Adrenal gland (tissue), 12 donors: Measurements from ENCODE around the gene QKI. TPM values are rescaled to one million over a fixed set of nuclear protein-coding genes. Genes with fewer than 3 reads are reported as not detected.

Source experiments
- DNase-seq, 7 donors: peaks; one replicate each; pipeline ENCODE4 v3.0.0-alpha.2; 2019 to 2020
- H3K27ac ChIP-seq, 5 donors: fragments of 200-600 bp; sonication (generic) in 4 of 5; 1 replicate in 3 of 5; 2 replicates in 2 of 5; pipeline versions ENCODE4 v1.5.1 to v1.8.0; 2016 to 2020; ENCODE audit warnings: mild to moderate bottlenecking in 1 of 5
- H3K27me3 ChIP-seq: fragments of 200-600 bp; 2 replicates; pipeline ENCODE4 v1.8.0; 2021
- H3K36me3 ChIP-seq, 2 donors: fragments of 200-600 bp; replicated peaks in 1 of 2; 1 replicate in 1 of 2; 2 replicates in 1 of 2; pipeline versions ENCODE4 v1.5.1 to v1.8.0; 2018 to 2022
- H3K4me1 ChIP-seq, 2 donors: fragments of 200-600 bp; replicated peaks in 1 of 2; 1 replicate in 1 of 2; 2 replicates in 1 of 2; pipeline versions ENCODE4 v1.5.1 to v1.8.0; 2018 to 2021
- H3K4me3 ChIP-seq, 4 donors: fragments of 200-600 bp; sonication (generic) in 3 of 4; one replicate each; pipeline ENCODE4 v1.5.1; 2016 to 2018
- H3K9me3 ChIP-seq, 3 donors: fragments of 200-600 bp; sonication (generic) in 1 of 3; replicated peaks in 1 of 3; 1 replicate in 2 of 3; 2 replicates in 1 of 3; pipeline versions ENCODE4 v1.5.1 to v1.8.0; 2016 to 2021
- POLR2A ChIP-seq, 2 donors: fragments of 450-650 bp; IDR thresholded peaks; one replicate each; pipeline ENCODE4 v1.6.1; 2017; ENCODE audit warnings: antibody characterized with exemption in 2 of 2, mild to moderate bottlenecking in 2 of 2, moderate library complexity in 1 of 2
- WGBS, 4 donors: extraction: QIAGEN DNeasy Blood & Tissue Kit in 2 of 4; methylation state at CpG; one replicate each; pipeline versions ENCODE4 v1.1.5 to v1.1.7; 2013 to 2017; 5-methylcytosine and 5-hydroxymethylcytosine counted together
- intact Hi-C, 2 donors: fragments of 100-400 bp; cut with DNase I; formaldehyde crosslinking; loops; one replicate each; pipeline versions ENCODE4 v1.14.1 to v1.15.0; 2022 to 2023
- polyA plus RNA-seq, 3 donors: library from polyadenylated mRNA; stranded (reverse); fragments of 200-250 nt in 2 of 3; fragments of 350-450 nt in 1 of 3; fragmentation: Illumina TruSeq in 1 of 3; extraction: RNeasy Lipid Tissue Mini Kit (QIAGEN cat#74804) in 1 of 3; gene quantifications; one replicate each; pipeline ENCODE4 v1.2.3, GENCODE V29; 2013 to 2014
- total RNA-seq, 9 donors: library from RNA; depleted of rRNA in 4 of 9; stranded (reverse); fragments of >200 nt in 4 of 9; fragments of 120-200 nt in 1 of 9; fragmentation: NEBNext Ultra II Directional in 1 of 9; extraction: Animal tissue kit (Norgen Biotek cat#: 25700) in 1 of 9; gene quantifications; one replicate each; pipeline versions ENCODE4 v1.1.0 to v1.2.4, GENCODE V29; 2013 to 2023
- TF ChIP-seq, protein P1 (sequence below), 6 experiments: fragments of 450-650 bp in 4 of 6; fragments of 200-600 bp in 2 of 6; sonication (generic) in 1 of 6; IDR thresholded peaks; 1 replicate in 5 of 6; 2 replicates in 1 of 6; pipeline versions ENCODE4 v1.5.1 to v1.8.0; 2016 to 2021; ENCODE audit warnings: antibody characterized with exemption in 6 of 6, mild to moderate bottlenecking in 2 of 6, moderate library complexity in 1 of 6
- donor health status: healthy with polysubstance abuse.
- donor health status: Bipolar disorder and iron deficiency.
- donor health status: DM: yes; HTN: yes; CAD: no.
- donor health status: DM: no; HTN: no; CAD: no.
- donor health status: DM: no; HTN: no; CAD: no.
- donor health status: DM: yes; HTN: yes; CAD: no.

The QKI gene
- total and polyA plus RNA-seq, 12 donors = 10.3 to 207 (median 130) TPM

DNA sequence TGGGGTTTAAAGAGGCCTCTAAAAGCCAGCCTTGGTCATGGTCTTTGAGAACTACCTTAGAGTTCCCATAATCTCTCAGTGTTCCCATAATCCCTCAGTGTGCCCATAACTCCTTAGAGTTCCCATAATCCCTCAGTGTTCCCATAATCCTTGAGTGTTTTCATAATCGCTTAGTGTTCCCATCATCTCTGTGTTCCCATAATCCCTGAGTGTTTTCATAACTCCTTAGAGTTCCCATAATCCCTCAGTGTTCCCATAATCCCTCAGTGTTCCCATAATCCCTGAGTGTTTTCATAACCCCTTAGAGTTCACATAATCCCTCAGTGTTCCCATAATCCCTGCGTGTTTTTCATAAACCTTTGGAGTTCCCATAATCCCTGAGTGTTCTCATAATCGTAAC, 199.2 kb downstream of the QKI start:
- intact Hi-C loops = no loop called here

GRCh38 chr6:163616452-163616851, 201.9 kb downstream of the QKI start:
- no peak overlapping the region for H3K27ac ChIP-seq
- intact Hi-C loops = no loop called here
- no peak overlapping the region for H3K4me3 ChIP-seq
- no peaks in the 10 kb centered on the region for H3K36me3 ChIP-seq
- no peaks in the 10 kb centered on the region for H3K27me3 ChIP-seq
- DNase-seq = no peak
- no peak for TF ChIP-seq POLR2A (IDR thresholded peaks at IDR 0.05)
- TF ChIP-seq, protein P1, sequence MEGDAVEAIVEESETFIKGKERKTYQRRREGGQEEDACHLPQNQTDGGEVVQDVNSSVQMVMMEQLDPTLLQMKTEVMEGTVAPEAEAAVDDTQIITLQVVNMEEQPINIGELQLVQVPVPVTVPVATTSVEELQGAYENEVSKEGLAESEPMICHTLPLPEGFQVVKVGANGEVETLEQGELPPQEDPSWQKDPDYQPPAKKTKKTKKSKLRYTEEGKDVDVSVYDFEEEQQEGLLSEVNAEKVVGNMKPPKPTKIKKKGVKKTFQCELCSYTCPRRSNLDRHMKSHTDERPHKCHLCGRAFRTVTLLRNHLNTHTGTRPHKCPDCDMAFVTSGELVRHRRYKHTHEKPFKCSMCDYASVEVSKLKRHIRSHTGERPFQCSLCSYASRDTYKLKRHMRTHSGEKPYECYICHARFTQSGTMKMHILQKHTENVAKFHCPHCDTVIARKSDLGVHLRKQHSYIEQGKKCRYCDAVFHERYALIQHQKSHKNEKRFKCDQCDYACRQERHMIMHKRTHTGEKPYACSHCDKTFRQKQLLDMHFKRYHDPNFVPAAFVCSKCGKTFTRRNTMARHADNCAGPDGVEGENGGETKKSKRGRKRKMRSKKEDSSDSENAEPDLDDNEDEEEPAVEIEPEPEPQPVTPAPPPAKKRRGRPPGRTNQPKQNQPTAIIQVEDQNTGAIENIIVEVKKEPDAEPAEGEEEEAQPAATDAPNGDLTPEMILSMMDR (IDR thresholded peaks at IDR 0.05) = no peak
- 69 to 88% (median 87%) methylated on average over 4 of the region's 4 CpGs for WGBS, 4 donors
- no peaks in the 10 kb centered on the region for H3K9me3 ChIP-seq
- no peaks in the 10 kb centered on the region for H3K4me1 ChIP-seq

More for the DNA sequence above, 199.2 kb downstream of the QKI start:
- Histone ChIP-seq H3K4me3 (no peak overlapping the region), H3K4me1 (no peaks in the 10 kb centered on the region), H3K36me3 (no peaks in the 10 kb centered on the region), H3K27ac (no peak overlapping the region), H3K27me3 (no peaks in the 10 kb centered on the region), H3K9me3 (no peaks in the 10 kb centered on the region)
- no peak for DNase-seq
- 85 to 98% (median 92%) methylated on average over 3 of the region's 3 CpGs for WGBS, 4 donors
- no peak for TF ChIP-seq POLR2A (IDR thresholded peaks at IDR 0.05)
- TF ChIP-seq, protein P1 (IDR thresholded peaks at IDR 0.05) = no peak

- DNase-seq = peak in 1 of 7 donors; percentile 14
- Histone ChIP-seq H3K27ac (no peak overlapping the region), H3K27me3 (no peaks in the 10 kb centered on the region), H3K4me1 (no peaks in the 10 kb centered on the region), H3K9me3 (no peaks in the 10 kb centered on the region), H3K36me3 (no peaks in the 10 kb centered on the region), H3K4me3 (no peak overlapping the region)
- WGBS, 4 donors = 90 to 93% (median 91%) methylated on average over 6 of the region's 6 CpGs
- TF ChIP-seq POLR2A (IDR thresholded peaks at IDR 0.05) = no peak
- TF ChIP-seq, protein P1 (IDR thresholded peaks at IDR 0.05) = no peak
- intact Hi-C loops = no loop called here
Observed at GRCh38 chr6:163617549-163617948, 203.0 kb downstream of the QKI start.

DNA sequence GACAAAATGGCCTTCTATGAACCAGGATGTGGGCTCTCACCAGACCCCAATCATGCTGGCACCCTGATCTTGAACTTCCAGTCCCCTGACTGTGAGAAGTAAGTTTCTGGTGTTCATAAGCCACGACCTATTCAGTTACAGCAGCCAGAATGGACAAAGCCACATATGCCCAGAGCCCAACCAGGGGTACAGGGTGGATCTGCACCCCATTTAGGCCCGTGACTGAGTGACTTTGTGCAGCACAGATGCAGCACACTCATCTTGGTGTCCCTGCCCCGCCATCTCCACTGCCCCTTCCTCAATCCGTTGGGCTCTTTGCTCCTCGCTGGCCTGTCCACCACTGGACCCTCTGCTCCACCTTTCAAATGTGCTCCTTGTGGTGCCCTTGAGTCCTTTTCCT, 205.6 kb downstream of the QKI start:
- 83 to 97% (median 90%) methylated on average over 3 to 5 of the region's 5 CpGs for WGBS, 4 donors

More for the DNA sequence above, 205.6 kb downstream of the QKI start:
- Histone ChIP-seq H3K27me3 (no peaks in the 10 kb centered on the region), H3K9me3 (no peaks in the 10 kb centered on the region), H3K36me3 (no peaks in the 10 kb centered on the region), H3K4me1 (no peaks in the 10 kb centered on the region), H3K27ac (no peak overlapping the region), H3K4me3 (no peak overlapping the region)
- DNase-seq = no peak
- intact Hi-C loops = no loop called here
- TF ChIP-seq, protein P1 (IDR thresholded peaks at IDR 0.05) = no peak
- TF ChIP-seq POLR2A (IDR thresholded peaks at IDR 0.05) = no peak
